H1 (cell line): ENCODE data around the gene PSMB9. TPM values are rescaled to one million over a fixed set of nuclear protein-coding genes. Genes with fewer than 3 reads are reported as not detected.

Experiments
- BCL11A ChIP-seq, 2 experiments: IDR thresholded peaks; one replicate each; pipeline ENCODE4 v1.6.1; 2011; ENCODE audit warnings: low read depth in 2 of 2, low read length in 2 of 2, mild to moderate bottlenecking in 2 of 2
- BRCA1 ChIP-seq: IDR thresholded peaks from 2 replicates; pipeline ENCODE4 v1.6.1; 2012; ENCODE audit warnings: low read depth, low read length, improper control_type of control experiment
- CBX5 ChIP-seq: fragments of 300-800, 300-1000 bp; sonication (generic); IDR thresholded peaks from 2 replicates; pipeline ENCODE4 v1.7.1; 2016; ENCODE audit warnings: antibody characterized with exemption, low read length, low read depth
- CHD1 ChIP-seq: IDR thresholded peaks from 2 replicates; pipeline ENCODE4 v1.6.1; 2012; ENCODE audit warnings: low read depth, low read length, improper control_type of control experiment
- CHD2 ChIP-seq: IDR thresholded peaks from 2 replicates; pipeline ENCODE4 v1.6.1; 2012; ENCODE audit warnings: low read length, improper control_type of control experiment
- EGR1 ChIP-seq: IDR thresholded peaks from 2 replicates; pipeline ENCODE4 v1.6.1; 2011; ENCODE audit warnings: low read depth, low read length, borderline replicate concordance
- EZH2 ChIP-seq: fragments of 200-600 bp; sonication (generic); IDR thresholded peaks from 2 replicates; pipeline ENCODE4 v1.7.1; 2012; ENCODE audit warnings: low read depth, mild to moderate bottlenecking, moderate library complexity, low read length, inconsistent platforms; ENCODE audit not compliant: severe bottlenecking
- GTF2F1 ChIP-seq: IDR thresholded peaks from 2 replicates; pipeline ENCODE4 v1.6.1; 2012; ENCODE audit warnings: low read depth, low read length, improper control_type of control experiment, borderline replicate concordance
- HDAC6 ChIP-seq: IDR thresholded peaks from one replicate; pipeline ENCODE4 v1.7.1; 2012; ENCODE audit warnings: low read depth, mild to moderate bottlenecking, inconsistent platforms, low read length, moderate library complexity
- NRF1 ChIP-seq: IDR thresholded peaks from 2 replicates; pipeline ENCODE4 v1.6.1; 2011; ENCODE audit warnings: mild to moderate bottlenecking, low read depth, low read length, improper control_type of control experiment
- PHF8 ChIP-seq: fragments of 200-600 bp; sonication (generic); conservative IDR thresholded peaks from 2 replicates; pipeline ENCODE4 v1.7.1; 2012; ENCODE audit warnings: low read depth, mild to moderate bottlenecking, inconsistent platforms, low read length, moderate library complexity
- RBBP5 ChIP-seq: IDR thresholded peaks from 2 replicates; pipeline ENCODE4 v1.7.1; 2012; ENCODE audit warnings: low read depth, mild to moderate bottlenecking, inconsistent platforms, low read length, moderate library complexity, borderline replicate concordance
- SIX5 ChIP-seq: IDR thresholded peaks from 2 replicates; pipeline ENCODE4 v1.6.1; 2011; ENCODE audit warnings: mild to moderate bottlenecking, low read depth, low read length
- SP1 ChIP-seq: IDR thresholded peaks from 2 replicates; pipeline ENCODE4 v1.6.1; 2011; ENCODE audit warnings: low read depth, low read length
- SP2 ChIP-seq: IDR thresholded peaks from 2 replicates; pipeline ENCODE4 v1.6.1; 2012; ENCODE audit warnings: mild to moderate bottlenecking, low read length, inconsistent platforms
- SP4 ChIP-seq: IDR thresholded peaks from 2 replicates; pipeline ENCODE4 v1.6.1; 2012; ENCODE audit warnings: low read length, inconsistent platforms
- TAF7 ChIP-seq: optimal IDR thresholded peaks from 2 replicates; pipeline ENCODE3; 2011; ENCODE audit warnings: low read depth, mild to moderate bottlenecking, inconsistent platforms, low read length, moderate library complexity, borderline replicate concordance
- TBP ChIP-seq: IDR thresholded peaks from 2 replicates; pipeline ENCODE4 v1.6.1; 2011; ENCODE audit warnings: low read depth, low read length, improper control_type of control experiment
- polyA plus RNA-seq, 7 experiments: library from polyadenylated mRNA; depleted of rRNA in 3 of 7; stranded (reverse) in 5 of 7; unstranded in 2 of 7; fragments of >200 nt in 5 of 7; fragments of 200-250 nt in 2 of 7; gene quantifications; 1 replicate in 5 of 7; 2 replicates in 1 of 7; 4 replicates in 1 of 7; pipeline versions ENCODE4 v1.2.1 to v1.2.3, GENCODE V29; 2011 to 2013; ENCODE audit warnings: missing spikeins in 2 of 7, mixed read lengths in 2 of 7
- total RNA-seq: library from RNA; stranded (reverse); fragmentation: NEBNext Ultra II Directional; extraction: Animal tissue kit (Norgen Biotek cat#: 25700); gene quantifications from 2 replicates; pipeline ENCODE4 v1.2.1, GENCODE V29; 2021
- TF ChIP-seq, protein P1 (sequence below), 3 experiments: IDR thresholded peaks; 1 replicate in 2 of 3; 2 replicates in 1 of 3; pipeline versions ENCODE4 v1.5.1 to v1.6.1; 2011; ENCODE audit warnings: low read length in 3 of 3, mild to moderate bottlenecking in 3 of 3, inconsistent platforms in 2 of 3, low read depth in 1 of 3, moderate library complexity in 1 of 3; ENCODE audit not compliant: insufficient read depth in 1 of 3; ENCODE audit errors: control extremely low read depth in 1 of 3
- TF ChIP-seq, protein P2 (sequence below): IDR thresholded peaks from 2 replicates; pipeline ENCODE4 v1.6.1; 2011; ENCODE audit warnings: low read depth, mild to moderate bottlenecking, low read length; ENCODE audit not compliant: insufficient read depth
- TF ChIP-seq, protein P3 (sequence below): IDR thresholded peaks from 2 replicates; pipeline ENCODE4 v1.6.1; 2012; ENCODE audit warnings: inconsistent platforms

PSMB9 gene
- total and polyA plus RNA-seq, 2 of the 8 experiments (the other 6 are each of a cell fraction or from before 2014, with no cell fraction given) = 4.5 to 22.8 TPM

DNA sequence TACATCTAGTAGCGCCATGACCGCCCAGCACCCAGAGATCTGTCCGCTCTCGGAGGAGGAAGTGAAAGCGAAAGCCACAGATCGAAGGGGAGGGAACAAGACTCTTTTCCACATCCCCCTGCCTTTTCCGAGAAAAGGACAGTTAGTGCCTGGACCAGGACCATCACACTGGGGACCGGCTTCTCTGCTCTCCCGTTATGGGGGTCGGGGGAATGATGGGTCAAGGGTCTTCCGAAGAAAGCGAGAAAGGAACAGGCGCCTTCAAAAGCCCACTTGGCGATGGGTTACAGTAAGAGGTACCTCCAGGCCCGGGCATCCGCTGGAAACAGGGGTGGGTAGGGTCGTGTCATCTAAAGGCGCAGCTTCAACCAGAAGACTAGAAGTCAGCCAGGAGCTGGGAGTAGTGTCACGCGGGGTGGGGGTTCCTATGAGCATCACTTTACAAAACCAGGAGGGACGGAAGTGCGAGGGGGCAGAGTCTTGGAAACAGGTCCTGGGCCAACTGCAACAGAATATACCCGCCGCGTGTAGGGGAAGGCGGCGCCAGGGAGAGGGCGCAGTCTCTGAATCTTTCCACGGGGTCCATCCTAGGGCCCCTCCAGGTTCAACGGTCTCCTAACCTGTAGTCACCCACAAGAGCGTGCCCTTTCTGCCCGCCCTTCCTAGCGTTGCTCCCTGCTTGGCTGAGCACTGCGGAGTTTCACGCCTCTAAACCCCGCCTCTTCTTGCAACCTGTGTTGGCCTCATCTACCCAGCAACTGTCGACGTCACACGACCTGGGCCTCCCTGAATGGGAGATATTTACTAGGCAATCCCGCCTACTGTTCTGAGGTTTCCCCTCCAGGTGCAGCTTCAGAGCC is 9.8 kb upstream of the PSMB9 start, which contains the start of gene PSMB8 (continued):
- TF ChIP-seq, protein P1, sequence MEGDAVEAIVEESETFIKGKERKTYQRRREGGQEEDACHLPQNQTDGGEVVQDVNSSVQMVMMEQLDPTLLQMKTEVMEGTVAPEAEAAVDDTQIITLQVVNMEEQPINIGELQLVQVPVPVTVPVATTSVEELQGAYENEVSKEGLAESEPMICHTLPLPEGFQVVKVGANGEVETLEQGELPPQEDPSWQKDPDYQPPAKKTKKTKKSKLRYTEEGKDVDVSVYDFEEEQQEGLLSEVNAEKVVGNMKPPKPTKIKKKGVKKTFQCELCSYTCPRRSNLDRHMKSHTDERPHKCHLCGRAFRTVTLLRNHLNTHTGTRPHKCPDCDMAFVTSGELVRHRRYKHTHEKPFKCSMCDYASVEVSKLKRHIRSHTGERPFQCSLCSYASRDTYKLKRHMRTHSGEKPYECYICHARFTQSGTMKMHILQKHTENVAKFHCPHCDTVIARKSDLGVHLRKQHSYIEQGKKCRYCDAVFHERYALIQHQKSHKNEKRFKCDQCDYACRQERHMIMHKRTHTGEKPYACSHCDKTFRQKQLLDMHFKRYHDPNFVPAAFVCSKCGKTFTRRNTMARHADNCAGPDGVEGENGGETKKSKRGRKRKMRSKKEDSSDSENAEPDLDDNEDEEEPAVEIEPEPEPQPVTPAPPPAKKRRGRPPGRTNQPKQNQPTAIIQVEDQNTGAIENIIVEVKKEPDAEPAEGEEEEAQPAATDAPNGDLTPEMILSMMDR (IDR thresholded peaks at IDR 0.05; ENCODE audit: control extremely low read depth in 1 of 3, insufficient read depth in 1 of 3, low read depth in 1 of 3, low read length in 3 of 3) = peak in 1 of 3 experiments; percentile 8; a peak in 1 of 4 replicates
- TF ChIP-seq SP1 = peak; percentile 25; the same call in 1 of the 2 replicates
- no peak for TF ChIP-seq TAF7
- TF ChIP-seq SP4 = 0 out of 2 replicates have a peak, but pooled peaks have one; percentile 39
- TF ChIP-seq SIX5 = no peak
- no peak for TF ChIP-seq HDAC6
- TF ChIP-seq BCL11A (IDR thresholded peaks at IDR 0.05; ENCODE audit: low read depth in 2 of 2, low read length in 2 of 2) = no peak
- no peak for TF ChIP-seq SP2
- 0 out of 2 replicates have a peak, but pooled peaks have one; percentile 34 for TF ChIP-seq PHF8
- TF ChIP-seq NRF1 = no peak
- TF ChIP-seq, protein P2, sequence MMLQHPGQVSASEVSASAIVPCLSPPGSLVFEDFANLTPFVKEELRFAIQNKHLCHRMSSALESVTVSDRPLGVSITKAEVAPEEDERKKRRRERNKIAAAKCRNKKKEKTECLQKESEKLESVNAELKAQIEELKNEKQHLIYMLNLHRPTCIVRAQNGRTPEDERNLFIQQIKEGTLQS = no peak
- no peak for TF ChIP-seq EGR1
- no peak for TF ChIP-seq CHD2
- no peak for TF ChIP-seq CHD1
- no peak for TF ChIP-seq BRCA1
- TF ChIP-seq, protein P3, sequence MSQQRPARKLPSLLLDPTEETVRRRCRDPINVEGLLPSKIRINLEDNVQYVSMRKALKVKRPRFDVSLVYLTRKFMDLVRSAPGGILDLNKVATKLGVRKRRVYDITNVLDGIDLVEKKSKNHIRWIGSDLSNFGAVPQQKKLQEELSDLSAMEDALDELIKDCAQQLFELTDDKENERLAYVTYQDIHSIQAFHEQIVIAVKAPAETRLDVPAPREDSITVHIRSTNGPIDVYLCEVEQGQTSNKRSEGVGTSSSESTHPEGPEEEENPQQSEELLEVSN = peak; percentile 66; the same call in 1 of the 2 replicates
- no peak; the same call in 1 of the 2 replicates for TF ChIP-seq RBBP5
- TF ChIP-seq TBP = no peak
- no peak for TF ChIP-seq EZH2
- TF ChIP-seq CBX5 = no peak
- no peak for TF ChIP-seq GTF2F1
